Bronchial smooth muscle cell (primary cell): ENCODE data around the gene UGT2B17. TPM values are rescaled to one million over a fixed set of nuclear protein-coding genes. Genes with fewer than 3 reads are reported as not detected.

Experiments used
- total RNA-seq: library from RNA; depleted of rRNA; stranded (reverse); fragments of >200 nt; gene quantifications from 2 replicates; pipeline ENCODE4 v1.2.1, GENCODE V29; 2014

The UGT2B17 gene
- not detected in 2 replicates for total RNA-seq

GRCh38 chr4:68576272-68577125, at the start of gene UGT2B17:
TSS of gene UGT2B17 (minus strand) at chr4:68576322. CDS start at chr4:68568484, 7,838 bp downstream.

Other genes with a start within 250 kb of the UGT2B17 start
- gene YTHDC1, start 226.2 kb downstream of the UGT2B17 start, total RNA-seq, result 36.1 and 46.6 TPM in 2 replicates
- gene TMPRSS11E, start 128.9 kb downstream of the UGT2B17 start, total RNA-seq, result 0.16 TPM in 1 of 2 replicates, not detected in the other
- gene UGT2B15, start 94.3 kb upstream of the UGT2B17 start, total RNA-seq, result not detected in 2 replicates
- gene UGT2B10, start 239.7 kb upstream of the UGT2B17 start, total RNA-seq, result not detected in 2 replicates